H1 (cell line): ENCODE data around the gene EXOSC7. TPM values are rescaled to one million over a fixed set of nuclear protein-coding genes. Genes with fewer than 3 reads are reported as not detected.

Experiments
- CTCF ChIA-PET: fragments of 300-600 bp; sonication (Branson Sonifier 250); formaldehyde crosslinking; loops from one replicate; lab custom pipeline; 2021; ENCODE audit not compliant: partially characterized antibody; lab: Charles Lee
- POLR2A ChIA-PET: fragments of 300-600 bp; sonication (Branson Sonifier 250); formaldehyde crosslinking; loops from one replicate; lab custom pipeline; 2021; ENCODE audit warnings: inconsistent platforms; ENCODE audit not compliant: partially characterized antibody; lab: Charles Lee
- DNase-seq, 2 experiments: peaks; one replicate each; pipeline versions ENCODE4 v3.0.0 to v3.0.0-alpha.2; 2010 to 2022; ENCODE audit warnings: low spot score in 2 of 2, low read depth in 1 of 2, mixed read lengths in 1 of 2
- FAIRE-seq: peaks from 2 replicates; lab custom pipeline; 2011; peaks lifted over from hg19 to GRCh38; lab: Jason Lieb, UNC
- H2AFZ ChIP-seq: 2 replicates; pipeline ENCODE4 v1.8.1; 2012; ENCODE audit warnings: low read length, inconsistent platforms
- H2AK5ac ChIP-seq: 2 replicates; pipeline ENCODE4 v1.6.1; 2013; ENCODE audit warnings: low read depth, low read length
- H2BK120ac ChIP-seq: replicated peaks from 2 replicates; pipeline ENCODE3; 2013; ENCODE audit warnings: low read depth, low read length, inconsistent platforms
- H2BK12ac ChIP-seq: 2 replicates; pipeline ENCODE4 v1.6.1; 2013; ENCODE audit warnings: low read depth, low read length
- H2BK15ac ChIP-seq: 2 replicates; pipeline ENCODE4 v1.6.1; 2013; ENCODE audit warnings: low read length
- H2BK20ac ChIP-seq: 2 replicates; pipeline ENCODE4 v1.6.1; 2013; ENCODE audit warnings: low read length
- H2BK5ac ChIP-seq: 2 replicates; pipeline ENCODE4 v1.6.1; 2013; ENCODE audit warnings: low read depth, low read length
- H3K14ac ChIP-seq: 2 replicates; pipeline ENCODE4 v1.6.1; 2013; ENCODE audit warnings: inconsistent platforms; ENCODE audit not compliant: insufficient read length
- H3K18ac ChIP-seq: 2 replicates; pipeline ENCODE4 v1.6.1; 2013; ENCODE audit warnings: low read length; ENCODE audit errors: extremely low read depth
- H3K23ac ChIP-seq: 2 replicates; pipeline ENCODE4 v1.6.1; 2013; ENCODE audit warnings: inconsistent platforms; ENCODE audit not compliant: insufficient read length
- H3K23me2 ChIP-seq: 2 replicates; pipeline ENCODE4 v1.6.1; 2013; ENCODE audit warnings: low read depth, low read length
- H3K27ac ChIP-seq: 2 replicates; pipeline ENCODE4 v1.6.1; 2011; ENCODE audit warnings: low read depth, low read length, inconsistent platforms
- H3K27me3 ChIP-seq, 4 experiments: replicated peaks in 1 of 4; 1 replicate in 1 of 4; 2 replicates in 3 of 4; pipeline versions ENCODE4 v1.6.1 to v1.8.1; 2011 to 2013; ENCODE audit warnings: low read length in 3 of 4, mild to moderate bottlenecking in 3 of 4, inconsistent platforms in 2 of 4, mixed read lengths in 2 of 4, moderate library complexity in 1 of 4; ENCODE audit not compliant: control insufficient read depth in 3 of 4, insufficient read depth in 3 of 4; ENCODE audit errors: extremely low read depth in 1 of 4
- H3K36me3 ChIP-seq, 4 experiments: 2 replicates each; pipeline versions ENCODE4 v1.6.1 to v1.8.1; 2011 to 2013; ENCODE audit warnings: mild to moderate bottlenecking in 4 of 4, low read length in 3 of 4, moderate library complexity in 2 of 4, control low read depth in 1 of 4, inconsistent platforms in 1 of 4; ENCODE audit not compliant: insufficient read depth in 4 of 4, control insufficient read depth in 2 of 4
- H3K4ac ChIP-seq: replicated peaks from 2 replicates; pipeline ENCODE3; 2013; ENCODE audit warnings: low read length, low read depth, mixed read lengths, inconsistent platforms; ENCODE audit not compliant: insufficient read length
- H3K4me1 ChIP-seq, 4 experiments: replicated peaks in 1 of 4; 1 replicate in 1 of 4; 2 replicates in 3 of 4; pipeline versions ENCODE4 v1.6.1 to v1.8.1; 2011 to 2013; ENCODE audit warnings: low read length in 3 of 4, inconsistent platforms in 2 of 4, mixed read lengths in 1 of 4; ENCODE audit not compliant: insufficient read depth in 4 of 4, control insufficient read depth in 3 of 4
- H3K4me2 ChIP-seq, 2 experiments: 2 replicates each; pipeline versions ENCODE4 v1.6.1 to v1.8.1; 2011 to 2013; ENCODE audit warnings: low read depth in 2 of 2, low read length in 2 of 2, control low read depth in 1 of 2, inconsistent platforms in 1 of 2, mild to moderate bottlenecking in 1 of 2; ENCODE audit not compliant: insufficient read depth in 1 of 2
- H3K4me3 ChIP-seq, 4 experiments: fragments of 200-600, 300-600 bp in 1 of 4; sonication (generic), shearing (Covaris generic), sonication (Bioruptor Twin) in 1 of 4; 2 replicates each; pipeline versions ENCODE4 v1.5.1 to v1.8.1; 2011 to 2016; ENCODE audit warnings: low read length in 4 of 4, low read depth in 3 of 4, control low read depth in 2 of 4, inconsistent platforms in 2 of 4, mild to moderate bottlenecking in 2 of 4, mixed read lengths in 1 of 4, moderate library complexity in 1 of 4; ENCODE audit not compliant: insufficient read depth in 2 of 4; ENCODE audit errors: extremely low read depth in 1 of 4
- H3K56ac ChIP-seq: replicated peaks from 2 replicates; pipeline ENCODE3; 2013; ENCODE audit warnings: low read depth, mild to moderate bottlenecking, mixed read lengths, low read length, inconsistent platforms; ENCODE audit not compliant: insufficient read length
- H3K79me1 ChIP-seq: 2 replicates; pipeline ENCODE4 v1.6.1; 2013; ENCODE audit warnings: low read depth, low read length, control low read depth
- H3K79me2 ChIP-seq, 2 experiments: 2 replicates each; pipeline versions ENCODE4 v1.6.1 to v1.8.1; 2012 to 2013; ENCODE audit warnings: low read length in 2 of 2, mild to moderate bottlenecking in 2 of 2, inconsistent platforms in 1 of 2; ENCODE audit not compliant: insufficient read depth in 2 of 2, control insufficient read depth in 1 of 2
- H3K9ac ChIP-seq, 4 experiments: replicated peaks in 1 of 4; 1 replicate in 1 of 4; 2 replicates in 3 of 4; pipeline versions ENCODE4 v1.6.1 to v1.8.1; 2011 to 2013; ENCODE audit warnings: low read depth in 3 of 4, low read length in 3 of 4, control low read depth in 2 of 4, mild to moderate bottlenecking in 2 of 4, moderate library complexity in 2 of 4, inconsistent platforms in 1 of 4; ENCODE audit errors: extremely low read depth in 1 of 4
- H3K9me3 ChIP-seq, 2 experiments: 2 replicates each; pipeline versions ENCODE4 v1.6.1 to v1.8.1; 2012 to 2013; ENCODE audit warnings: mild to moderate bottlenecking in 2 of 2, moderate library complexity in 2 of 2, control low read depth in 1 of 2, inconsistent platforms in 1 of 2, low read depth in 1 of 2, low read length in 1 of 2, mixed read lengths in 1 of 2; ENCODE audit not compliant: insufficient read depth in 2 of 2
- H4K20me1 ChIP-seq, 2 experiments: replicated peaks in 1 of 2; 2 replicates each; pipeline versions ENCODE3 to v1.8.1; 2011 to 2013; ENCODE audit warnings: inconsistent platforms in 2 of 2, low read length in 2 of 2, mild to moderate bottlenecking in 1 of 2; ENCODE audit not compliant: insufficient read depth in 2 of 2, control insufficient read depth in 1 of 2
- H4K5ac ChIP-seq: 2 replicates; pipeline ENCODE4 v1.6.1; 2013; ENCODE audit warnings: low read length, low read depth, mixed read lengths, inconsistent platforms; ENCODE audit not compliant: insufficient read length
- H4K8ac ChIP-seq: 2 replicates; pipeline ENCODE4 v1.8.0; 2013; ENCODE audit warnings: mild to moderate bottlenecking, moderate library complexity, low read length, inconsistent platforms; ENCODE audit not compliant: insufficient read depth; ENCODE audit errors: extremely low read depth
- H4K91ac ChIP-seq: replicated peaks from 2 replicates; pipeline ENCODE3; 2013; ENCODE audit warnings: low read length, mixed read lengths, inconsistent platforms; ENCODE audit not compliant: insufficient read length
- EP300 ChIP-seq, 2 experiments: IDR thresholded peaks; 1 replicate in 1 of 2; 2 replicates in 1 of 2; pipeline ENCODE4 v1.6.1; 2011 to 2012; ENCODE audit warnings: low read depth in 2 of 2, low read length in 2 of 2, mild to moderate bottlenecking in 2 of 2, borderline replicate concordance in 1 of 2, inconsistent platforms in 1 of 2, moderate library complexity in 1 of 2
- FOSL1 ChIP-seq: IDR thresholded peaks from 2 replicates; pipeline ENCODE4 v1.6.1; 2011; ENCODE audit warnings: mild to moderate bottlenecking, low read depth, low read length, moderate library complexity; ENCODE audit not compliant: insufficient read depth
- NANOG ChIP-seq: IDR thresholded peaks from 2 replicates; pipeline ENCODE4 v1.6.1; 2011; ENCODE audit warnings: low read length, low read depth, mild to moderate bottlenecking, inconsistent platforms; ENCODE audit not compliant: insufficient read depth, poor library complexity, severe bottlenecking
- PHF8 ChIP-seq: fragments of 200-600 bp; sonication (generic); conservative IDR thresholded peaks from 2 replicates; pipeline ENCODE4 v1.7.1; 2012; ENCODE audit warnings: low read depth, mild to moderate bottlenecking, inconsistent platforms, low read length, moderate library complexity
- POU5F1 ChIP-seq: IDR thresholded peaks from 2 replicates; pipeline ENCODE4 v1.6.1; 2011; ENCODE audit warnings: low read depth, mild to moderate bottlenecking, low read length, moderate library complexity
- RAD21 ChIP-seq, 2 experiments: IDR thresholded peaks in 1 of 2; conservative IDR thresholded peaks in 1 of 2; 2 replicates each; pipeline ENCODE4 v1.6.1; 2011; ENCODE audit warnings: low read depth in 2 of 2, low read length in 2 of 2, improper control_type of control experiment in 1 of 2, inconsistent platforms in 1 of 2, mild to moderate bottlenecking in 1 of 2, moderate library complexity in 1 of 2
- RBBP5 ChIP-seq: IDR thresholded peaks from 2 replicates; pipeline ENCODE4 v1.7.1; 2012; ENCODE audit warnings: low read depth, mild to moderate bottlenecking, inconsistent platforms, low read length, moderate library complexity, borderline replicate concordance
- RXRA ChIP-seq: IDR thresholded peaks from 2 replicates; pipeline ENCODE4 v1.6.1; 2011; ENCODE audit warnings: low read depth, mild to moderate bottlenecking, low read length, moderate library complexity; ENCODE audit not compliant: insufficient read depth
- SP4 ChIP-seq: IDR thresholded peaks from 2 replicates; pipeline ENCODE4 v1.6.1; 2012; ENCODE audit warnings: low read length, inconsistent platforms
- TAF7 ChIP-seq: optimal IDR thresholded peaks from 2 replicates; pipeline ENCODE3; 2011; ENCODE audit warnings: low read depth, mild to moderate bottlenecking, inconsistent platforms, low read length, moderate library complexity, borderline replicate concordance
- WGBS, 2 experiments: shearing (Covaris generic) in 1 of 2; methylation state at CpG; one replicate each; pipeline versions ENCODE4 v1.1.6 to v1.1.7; 2013 to 2015; ENCODE audit warnings: low lambda C conversion rate in 2 of 2, mixed read lengths in 2 of 2, inconsistent platforms in 1 of 2, low coverage in 1 of 2, missing lambda C conversion rate in 1 of 2; ENCODE audit not compliant: insufficient replicate concordance in 2 of 2, insufficient coverage in 1 of 2, insufficient read length in 1 of 2; ENCODE audit errors: extremely low coverage in 1 of 2, missing lambda C conversion rate in 1 of 2; 5-methylcytosine and 5-hydroxymethylcytosine counted together
- polyA plus RNA-seq, 7 experiments: library from polyadenylated mRNA; depleted of rRNA in 3 of 7; stranded (reverse) in 5 of 7; unstranded in 2 of 7; fragments of >200 nt in 5 of 7; fragments of 200-250 nt in 2 of 7; gene quantifications; 1 replicate in 5 of 7; 2 replicates in 1 of 7; 4 replicates in 1 of 7; pipeline versions ENCODE4 v1.2.1 to v1.2.3, GENCODE V29; 2011 to 2013; ENCODE audit warnings: missing spikeins in 2 of 7, mixed read lengths in 2 of 7
- total RNA-seq: library from RNA; stranded (reverse); fragmentation: NEBNext Ultra II Directional; extraction: Animal tissue kit (Norgen Biotek cat#: 25700); gene quantifications from 2 replicates; pipeline ENCODE4 v1.2.1, GENCODE V29; 2021

The EXOSC7 gene
- total and polyA plus RNA-seq, 2 of the 8 experiments (the other 6 are each of a cell fraction or from before 2014, with no cell fraction given), result 92.7 to 94.5 TPM

GRCh38 chr3:44932986-44933944 lies 42.8 kb upstream of the EXOSC7 start:
- no peaks in the 10 kb centered on the region for H3K9me3 ChIP-seq
- H2AFZ ChIP-seq, result no peak overlapping the region
- peaks cover 0 to 25% (median 6%) of the 10 kb centered on the region in 4 experiments; a peak in 6 of 8 replicates for H3K36me3 ChIP-seq
- no peak overlapping the region for H2BK15ac ChIP-seq
- H2BK12ac ChIP-seq, result no peak overlapping the region
- ChIA-PET CTCF (interaction anchor here (1.9 kb wide), 1 partner anchor 19 kb away, joined by 9 read pairs; no protein-coding TSS in a partner anchor), POLR2A (interaction anchor here (0.8 to 2.1 kb wide), 3 partner anchors 17 to 45 kb away, joined by 3 to 8 read pairs (median 3); partner anchors contain the start of genes EXOSC7 and ZDHHC3)
- no peak overlapping the region for H3K27ac ChIP-seq
- FAIRE-seq (no peak), DNase-seq (no peak)
- no peak overlapping the region for H3K56ac ChIP-seq
- H4K8ac ChIP-seq, result no peak overlapping the region
- H3K9ac ChIP-seq, result no peak overlapping the region
- H2BK20ac ChIP-seq, result no peak overlapping the region
- H2AK5ac ChIP-seq, result no peak overlapping the region
- H4K5ac ChIP-seq, result no peak overlapping the region
- H3K23me2 ChIP-seq, result no peaks in the 10 kb centered on the region
- 91% methylated on average over 14 of the region's 14 CpGs; no CpG with 5 or more reads in 1 of the 2 experiments for WGBS, 2 experiments
- no peak overlapping the region for H2BK120ac ChIP-seq
- no peaks in the 10 kb centered on the region; the same call in 1 of the 2 replicates for H3K79me1 ChIP-seq
- no peak overlapping the region for H3K18ac ChIP-seq
- H3K14ac ChIP-seq, result no peak overlapping the region
- no peak overlapping the region for H4K91ac ChIP-seq
- peak overlapping the region; percentile 60; the same call in 1 of the 2 replicates for H2BK5ac ChIP-seq
- H3K79me2 ChIP-seq, result no peaks in the 10 kb centered on the region
- no peak overlapping the region for H3K4ac ChIP-seq
- H3K4me3 ChIP-seq, result no peak overlapping the region
- H3K4me2 ChIP-seq, result no peak overlapping the region
- H4K20me1 ChIP-seq, result peaks cover 6% of the 10 kb centered on the region in 2 experiments
- no peaks in the 10 kb centered on the region for H3K27me3 ChIP-seq
- no peak overlapping the region for H3K23ac ChIP-seq
- H3K4me1 ChIP-seq, result peaks cover 0 to 3% (median 0%) of the 10 kb centered on the region in 4 experiments; a peak in 1 of 7 replicates
- TF ChIP-seq SP4, result no peak
- no peak for TF ChIP-seq FOSL1
- TF ChIP-seq EP300 (IDR thresholded peaks at IDR 0.05; ENCODE audit: borderline replicate concordance in 1 of 2, low read depth in 2 of 2, low read length in 2 of 2), result no peak
- no peak for TF ChIP-seq PHF8
- no peak for TF ChIP-seq NANOG
- no peak for TF ChIP-seq RBBP5
- no peak for TF ChIP-seq RXRA
- TF ChIP-seq POU5F1, result no peak
- TF ChIP-seq RAD21 (IDR thresholded peaks at IDR 0.05 in 1 of 2, conservative IDR thresholded peaks at IDR 0.05 in 1 of 2; ENCODE audit: low read depth in 2 of 2, low read length in 2 of 2), result no peak
- no peak for TF ChIP-seq TAF7
